IgD-negative memory B cell (primary cell): ENCODE results near the gene BTRC. TPM values are rescaled to one million over a fixed set of nuclear protein-coding genes. Genes with fewer than 3 reads are reported as not detected.

Experiments used
- H3K27ac Mint-ChIP-seq, 3 donors: one replicate each; pipeline ENCODE4 v1.8.0; 2020 to 2022; ENCODE audit warnings: mild to moderate bottlenecking in 3 of 3, mixed read lengths in 3 of 3, moderate library complexity in 1 of 3
- H3K27me3 Mint-ChIP-seq: one replicate; pipeline ENCODE4 v1.8.0; 2021; ENCODE audit warnings: mixed read lengths
- H3K36me3 Mint-ChIP-seq: one replicate; pipeline ENCODE4 v1.8.0; 2020; ENCODE audit warnings: mild to moderate bottlenecking, mixed read lengths
- H3K4me1 Mint-ChIP-seq, 3 donors: one replicate each; pipeline ENCODE4 v1.8.0; 2020 to 2022; ENCODE audit warnings: mixed read lengths in 3 of 3, mild to moderate bottlenecking in 1 of 3
- H3K4me3 Mint-ChIP-seq, 4 donors: one replicate each; pipeline ENCODE4 v1.8.0; 2020 to 2022; ENCODE audit warnings: mild to moderate bottlenecking in 4 of 4, mixed read lengths in 4 of 4, moderate library complexity in 3 of 4
- H3K9me3 Mint-ChIP-seq, 3 donors: one replicate each; pipeline ENCODE4 v1.8.0; 2020 to 2021; ENCODE audit warnings: mixed read lengths in 3 of 3, mild to moderate bottlenecking in 1 of 3
- polyA plus RNA-seq: library from polyadenylated mRNA; unstranded; fragments of 300-500 nt; fragmentation: Illumina TruSeq; gene quantifications from one replicate; pipeline ENCODE4 v1.2.3, GENCODE V29; 2021

The BTRC gene
- polyA plus RNA-seq, 1 donor from 2014 or later, result 8.3 TPM

DNA sequence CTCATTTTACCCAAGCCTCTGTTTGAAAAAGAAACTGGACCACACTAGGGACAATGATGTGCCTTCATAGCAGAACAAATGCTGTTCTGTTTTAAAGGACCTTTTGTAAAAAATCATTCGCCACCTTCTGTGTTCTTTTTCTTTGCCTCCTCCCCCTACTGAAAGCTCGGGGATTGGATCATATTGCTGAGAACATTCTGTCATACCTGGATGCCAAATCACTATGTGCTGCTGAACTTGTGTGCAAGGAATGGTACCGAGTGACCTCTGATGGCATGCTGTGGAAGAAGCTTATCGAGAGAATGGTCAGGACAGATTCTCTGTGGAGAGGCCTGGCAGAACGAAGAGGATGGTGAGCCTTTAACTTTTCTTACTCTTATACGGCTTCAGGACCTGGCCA lies 171.9 kb downstream of the BTRC start:
- Mint-ChIP-seq H3K27me3 (no peaks in the 10 kb centered on the region), H3K36me3 (peaks cover 12% of the 10 kb centered on the region), H3K9me3 (no peaks in the 10 kb centered on the region), H3K27ac (no peak overlapping the region), H3K4me1 (peaks cover 0 to 4% (median 0%) of the 10 kb centered on the region in 3 donors), H3K4me3 (no peak overlapping the region)

- peaks cover 0 to 4% (median 0%) of the 10 kb centered on the region in 3 donors for H3K4me1 Mint-ChIP-seq
- peaks cover 6% of the 10 kb centered on the region for H3K36me3 Mint-ChIP-seq
- no peak overlapping the region for H3K4me3 Mint-ChIP-seq
- no peak overlapping the region for H3K27ac Mint-ChIP-seq
- H3K27me3 Mint-ChIP-seq, result no peaks in the 10 kb centered on the region
- no peaks in the 10 kb centered on the region for H3K9me3 Mint-ChIP-seq
These were observed 175.2 kb downstream of the BTRC start for GRCh38 chr10:101529207-101529606.

DNA sequence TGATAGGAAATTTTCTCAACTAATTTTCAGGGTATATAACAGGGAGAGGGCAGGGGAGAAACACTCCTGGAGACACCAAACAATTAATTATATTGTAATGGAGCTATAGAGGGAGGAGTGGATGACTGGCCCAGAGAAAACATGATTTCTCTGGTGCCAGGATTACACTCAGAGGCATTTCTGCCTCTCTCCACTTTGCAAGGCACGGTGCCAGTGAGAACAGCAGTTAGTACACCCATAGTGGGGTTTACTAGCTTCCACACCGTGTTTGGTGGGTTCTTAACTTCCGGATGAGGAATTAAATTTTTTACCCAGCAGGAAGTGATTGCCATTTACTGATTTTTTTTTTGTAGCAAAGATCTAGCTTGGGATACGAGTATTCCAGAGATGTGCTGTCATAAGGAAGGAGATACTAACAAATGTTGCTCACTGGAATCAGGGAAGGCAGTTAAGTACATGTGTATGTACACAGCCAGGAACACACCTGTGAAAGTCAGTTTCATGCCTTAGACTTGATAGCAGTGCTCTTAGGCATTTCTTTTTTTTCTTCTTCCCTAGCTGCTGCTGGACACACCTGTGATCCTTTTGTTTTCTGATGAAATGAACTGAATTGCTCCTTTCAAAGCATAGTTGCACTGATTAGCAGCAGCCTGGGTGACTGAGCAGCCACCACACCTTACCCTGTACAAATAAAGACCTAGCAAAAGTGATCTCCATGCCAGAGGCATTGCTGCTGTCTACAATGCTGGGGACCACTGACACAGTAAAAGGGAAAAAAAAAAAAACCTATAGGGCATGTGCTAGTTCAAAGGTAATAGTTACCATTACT lies 176.0 kb downstream of the BTRC start:
- Mint-ChIP-seq H3K4me1 (peaks cover 0 to 4% (median 0%) of the 10 kb centered on the region in 3 donors), H3K9me3 (no peaks in the 10 kb centered on the region), H3K27me3 (no peaks in the 10 kb centered on the region), H3K36me3 (peaks cover 3% of the 10 kb centered on the region), H3K4me3 (no peak overlapping the region), H3K27ac (no peak overlapping the region)

DNA sequence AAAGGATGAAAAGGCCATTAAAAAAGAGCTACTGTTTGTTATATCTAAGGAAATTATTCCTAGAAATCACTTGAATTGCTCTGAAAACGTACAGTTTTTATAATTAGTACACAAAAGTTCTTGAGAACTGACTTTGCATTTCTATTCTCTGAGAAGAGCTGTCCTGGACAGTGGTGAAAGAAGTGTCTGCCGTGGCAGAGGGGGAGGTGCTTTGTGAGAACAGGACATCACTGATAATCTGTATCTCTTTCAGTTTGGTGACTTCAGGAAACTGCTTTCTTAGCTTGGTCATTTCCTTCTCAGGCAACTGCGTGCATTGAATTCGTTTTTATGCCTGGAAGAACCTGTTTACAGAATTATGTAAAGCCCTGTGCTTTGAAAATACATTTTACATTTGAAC lies 182.0 kb downstream of the BTRC start:
- H3K36me3 Mint-ChIP-seq, result peaks cover 5% of the 10 kb centered on the region
- H3K4me3 Mint-ChIP-seq, result no peak overlapping the region
- H3K9me3 Mint-ChIP-seq, result no peaks in the 10 kb centered on the region
- H3K27ac Mint-ChIP-seq, result no peak overlapping the region
- H3K27me3 Mint-ChIP-seq, result no peaks in the 10 kb centered on the region
- no peaks in the 10 kb centered on the region for H3K4me1 Mint-ChIP-seq

- no peak overlapping the region for H3K27ac Mint-ChIP-seq
- H3K27me3 Mint-ChIP-seq, result no peaks in the 10 kb centered on the region
- no peaks in the 10 kb centered on the region for H3K9me3 Mint-ChIP-seq
- peaks cover 5% of the 10 kb centered on the region for H3K36me3 Mint-ChIP-seq
- H3K4me3 Mint-ChIP-seq, result no peak overlapping the region
- no peaks in the 10 kb centered on the region for H3K4me1 Mint-ChIP-seq
These were observed 182.8 kb downstream of the BTRC start for GRCh38 chr10:101536800-101537199.

GRCh38 chr10:101538446-101538845 lies 184.5 kb downstream of the BTRC start:
- H3K9me3 Mint-ChIP-seq, result no peaks in the 10 kb centered on the region
- no peaks in the 10 kb centered on the region for H3K27me3 Mint-ChIP-seq
- no peak overlapping the region for H3K4me3 Mint-ChIP-seq
- peaks cover 5% of the 10 kb centered on the region for H3K36me3 Mint-ChIP-seq
- H3K4me1 Mint-ChIP-seq, result peaks cover 0 to under 1% (median 0%) of the 10 kb centered on the region in 3 donors
- no peak overlapping the region for H3K27ac Mint-ChIP-seq

GRCh38 chr10:101545898-101546297 lies 191.9 kb downstream of the BTRC start:
- Mint-ChIP-seq H3K4me3 (no peak overlapping the region), H3K4me1 (peaks cover 0 to 1% (median 0%) of the 10 kb centered on the region in 3 donors), H3K36me3 (peaks cover 2% of the 10 kb centered on the region), H3K27me3 (no peaks in the 10 kb centered on the region), H3K9me3 (no peaks in the 10 kb centered on the region), H3K27ac (no peak overlapping the region)

DNA sequence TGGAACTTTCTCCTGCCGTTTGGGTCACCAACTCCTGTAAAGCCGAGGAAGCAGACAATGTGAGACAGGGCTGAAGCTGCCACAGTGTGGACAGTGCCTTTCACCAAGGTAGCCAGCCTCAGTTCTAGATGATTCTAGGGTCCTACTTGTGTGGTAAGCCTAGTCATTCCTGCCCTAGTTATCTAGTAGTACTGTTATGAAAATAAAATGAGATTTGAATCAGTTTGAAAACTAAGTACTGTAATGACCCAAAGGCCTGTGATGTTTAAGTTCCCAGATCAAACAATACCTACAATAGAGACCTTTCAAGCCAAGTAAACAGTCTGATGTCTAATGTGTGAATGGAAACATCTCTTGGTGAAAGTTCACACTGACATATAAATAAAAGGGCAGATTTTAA lies 197.0 kb downstream of the BTRC start:
- Mint-ChIP-seq H3K27me3 (no peaks in the 10 kb centered on the region), H3K36me3 (peaks cover 5% of the 10 kb centered on the region), H3K9me3 (no peaks in the 10 kb centered on the region), H3K4me3 (no peak overlapping the region), H3K27ac (no peak overlapping the region), H3K4me1 (no peaks in the 10 kb centered on the region)

GRCh38 chr10:101552442-101552841 lies 198.5 kb downstream of the BTRC start:
- peaks cover 5% of the 10 kb centered on the region for H3K36me3 Mint-ChIP-seq
- no peaks in the 10 kb centered on the region for H3K4me1 Mint-ChIP-seq
- no peaks in the 10 kb centered on the region for H3K27me3 Mint-ChIP-seq
- H3K9me3 Mint-ChIP-seq, result no peaks in the 10 kb centered on the region
- no peak overlapping the region for H3K27ac Mint-ChIP-seq
- H3K4me3 Mint-ChIP-seq, result no peak overlapping the region

- H3K27ac Mint-ChIP-seq, result no peak overlapping the region
- peaks cover 7% of the 10 kb centered on the region for H3K27me3 Mint-ChIP-seq
- no peak overlapping the region for H3K4me3 Mint-ChIP-seq
- peaks cover 4% of the 10 kb centered on the region for H3K36me3 Mint-ChIP-seq
- H3K9me3 Mint-ChIP-seq, result no peaks in the 10 kb centered on the region
- H3K4me1 Mint-ChIP-seq, result peaks cover 0 to 11% (median 2%) of the 10 kb centered on the region in 3 donors
These were observed 203.6 kb downstream of the BTRC start for GRCh38 chr10:101557541-101557940.

- H3K9me3 Mint-ChIP-seq, result no peaks in the 10 kb centered on the region
These were observed 204.2 kb downstream of the BTRC start for GRCh38 chr10:101558204-101558603.

GRCh38 chr10:101558671-101559595 lies 205.0 kb downstream of the BTRC start:
- Mint-ChIP-seq H3K27me3 (peaks cover 7% of the 10 kb centered on the region), H3K4me1 (peaks cover 0 to 11% (median 2%) of the 10 kb centered on the region in 3 donors), H3K4me3 (peak overlapping the region in 2 of 4 donors; percentile 5 to 12), H3K36me3 (no peaks in the 10 kb centered on the region), H3K27ac (no peak overlapping the region), H3K9me3 (no peaks in the 10 kb centered on the region)

More at GRCh38 chr10:101558204-101558603, 204.2 kb downstream of the BTRC start:
- Mint-ChIP-seq H3K4me1 (peaks cover 0 to 11% (median 2%) of the 10 kb centered on the region in 3 donors), H3K4me3 (no peak overlapping the region), H3K27me3 (peaks cover 7% of the 10 kb centered on the region), H3K36me3 (no peaks in the 10 kb centered on the region), H3K27ac (no peak overlapping the region)

DNA sequence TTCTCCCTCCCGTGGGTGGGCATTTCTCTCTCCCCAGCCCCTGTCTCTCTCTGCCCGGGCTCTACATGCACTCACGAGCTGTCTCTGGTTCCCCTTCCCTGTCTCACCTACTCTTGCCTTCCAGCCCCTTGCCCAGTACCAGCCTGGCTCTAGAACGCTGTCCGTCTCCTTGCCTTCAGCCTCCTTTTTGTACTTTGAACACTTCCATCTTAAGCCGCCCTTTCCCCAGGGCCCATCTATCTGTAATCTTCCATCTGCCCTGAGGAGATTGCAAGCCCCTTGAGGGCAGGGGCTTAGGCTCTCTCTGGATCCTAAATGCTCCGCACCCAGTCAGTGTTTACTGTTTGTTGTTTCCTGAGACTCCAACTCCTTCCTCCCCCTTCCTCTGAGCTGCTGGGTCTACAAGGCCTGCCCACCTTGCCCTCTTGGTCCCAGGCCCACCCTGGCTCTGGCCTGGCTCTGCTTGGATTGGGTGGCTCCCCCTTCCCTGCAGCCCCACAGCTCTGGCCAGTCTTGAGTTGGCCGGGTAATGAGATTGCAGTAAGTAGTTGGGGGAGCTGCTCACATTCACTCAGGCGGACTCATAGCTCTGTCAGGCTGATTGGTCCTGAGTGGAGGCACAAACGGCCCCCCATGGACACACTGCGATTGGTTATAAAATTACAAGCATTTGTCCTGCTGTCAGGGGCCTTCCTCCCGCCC lies 205.8 kb downstream of the BTRC start:
- peak overlapping the region in 1 of 4 donors; percentile 13 for H3K4me3 Mint-ChIP-seq
- H3K9me3 Mint-ChIP-seq, result no peaks in the 10 kb centered on the region
- peaks cover 10% of the 10 kb centered on the region for H3K27me3 Mint-ChIP-seq
- peaks cover 0 to 11% (median 2%) of the 10 kb centered on the region in 3 donors for H3K4me1 Mint-ChIP-seq
- no peaks in the 10 kb centered on the region for H3K36me3 Mint-ChIP-seq
- H3K27ac Mint-ChIP-seq, result no peak overlapping the region

DNA sequence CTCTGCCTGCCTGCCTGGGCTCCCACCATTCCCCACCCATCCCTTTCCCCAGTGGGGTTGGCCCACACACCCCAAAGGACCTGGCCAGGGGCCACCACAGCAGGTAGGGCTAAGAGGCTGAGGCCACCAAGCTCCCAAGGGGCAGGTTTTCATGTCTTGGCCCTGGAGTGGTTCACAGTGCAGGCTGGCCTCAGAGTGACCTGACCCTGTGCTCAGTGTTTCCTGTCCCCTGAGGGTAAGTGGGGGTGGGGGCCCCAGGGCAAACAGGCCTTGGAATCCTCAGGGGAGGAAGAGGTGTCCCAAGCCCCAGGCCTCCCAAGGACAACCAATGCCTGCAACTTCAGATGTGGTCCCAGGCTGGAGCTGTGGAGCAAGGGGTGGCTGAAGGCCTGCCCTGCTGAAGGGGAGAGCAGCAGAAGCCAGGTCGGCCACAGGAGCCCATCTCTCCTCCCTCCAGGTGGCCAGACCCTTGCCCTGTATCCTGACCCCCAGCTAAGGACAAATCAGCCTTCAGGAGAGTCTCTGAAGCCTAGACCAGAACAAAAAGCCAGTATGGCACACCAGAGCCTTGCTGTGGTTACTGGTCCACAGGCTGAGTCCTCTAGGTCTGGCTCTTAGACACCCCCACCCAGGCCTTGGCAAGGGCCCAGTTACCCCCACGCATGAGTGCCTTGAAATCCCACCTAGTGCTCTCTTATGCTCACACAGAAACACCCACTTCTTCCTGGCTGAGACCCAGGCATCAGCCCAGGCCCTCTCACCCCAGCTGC lies 206.5 kb downstream of the BTRC start:
- peaks cover 16% of the 10 kb centered on the region for H3K27me3 Mint-ChIP-seq
- no peak overlapping the region for H3K4me3 Mint-ChIP-seq
- no peaks in the 10 kb centered on the region for H3K36me3 Mint-ChIP-seq
- H3K27ac Mint-ChIP-seq, result no peak overlapping the region
- no peaks in the 10 kb centered on the region for H3K9me3 Mint-ChIP-seq
- peaks cover 0 to 11% (median 2%) of the 10 kb centered on the region in 3 donors for H3K4me1 Mint-ChIP-seq
